H1 (cell line): Measurements from ENCODE around the gene KLHDC8A. TPM values are rescaled to one million over a fixed set of nuclear protein-coding genes. Genes with fewer than 3 reads are reported as not detected.

ENCODE experiments used
- CBX8 ChIP-seq: fragments of 300-800, 300-1000 bp; sonication (generic); IDR thresholded peaks from 2 replicates; pipeline ENCODE4 v1.7.1; 2016; ENCODE audit warnings: low read depth, low read length, borderline replicate concordance
- CREB1 ChIP-seq: IDR thresholded peaks from 2 replicates; pipeline ENCODE4 v1.6.1; 2012; ENCODE audit warnings: inconsistent platforms
- CTBP2 ChIP-seq: IDR thresholded peaks from 2 replicates; pipeline ENCODE4 v1.7.0; 2011; ENCODE audit warnings: borderline replicate concordance, mild to moderate bottlenecking, moderate library complexity, mixed read lengths, low read length; ENCODE audit not compliant: insufficient read depth, insufficient read length
- HDAC2 ChIP-seq, 2 experiments: fragments of 300-600 bp in 1 of 2; sonication (generic) in 1 of 2; IDR thresholded peaks; 2 replicates each; pipeline ENCODE4 v1.6.1; 2011 to 2012; ENCODE audit warnings: low read depth in 2 of 2, low read length in 2 of 2, mild to moderate bottlenecking in 2 of 2, moderate library complexity in 2 of 2, borderline replicate concordance in 1 of 2, inconsistent platforms in 1 of 2
- polyA plus RNA-seq, 7 experiments: library from polyadenylated mRNA; depleted of rRNA in 3 of 7; stranded (reverse) in 5 of 7; unstranded in 2 of 7; fragments of >200 nt in 5 of 7; fragments of 200-250 nt in 2 of 7; gene quantifications; 1 replicate in 5 of 7; 2 replicates in 1 of 7; 4 replicates in 1 of 7; pipeline versions ENCODE4 v1.2.1 to v1.2.3, GENCODE V29; 2011 to 2013; ENCODE audit warnings: missing spikeins in 2 of 7, mixed read lengths in 2 of 7
- total RNA-seq: library from RNA; stranded (reverse); fragmentation: NEBNext Ultra II Directional; extraction: Animal tissue kit (Norgen Biotek cat#: 25700); gene quantifications from 2 replicates; pipeline ENCODE4 v1.2.1, GENCODE V29; 2021

Gene KLHDC8A
- total and polyA plus RNA-seq, 2 of the 8 experiments (the other 6 are each of a cell fraction or from before 2014, with no cell fraction given): 1.9 to 3.4 TPM

- no peak for TF ChIP-seq CBX8
- TF ChIP-seq CTBP2: peak; percentile 92
- TF ChIP-seq CREB1: no peak
- TF ChIP-seq HDAC2 (IDR thresholded peaks at IDR 0.05; ENCODE audit: borderline replicate concordance in 1 of 2, low read depth in 2 of 2, low read length in 2 of 2): peak in 1 of 2 experiments; percentile 40; a peak in 1 of 4 replicates
- TF ChIP-seq, all 59 proteins: peak for 21
Measured at GRCh38 chr1:205313563-205314308, 43.0 kb downstream of the KLHDC8A start (continued).
